ENCODE measurements around the gene RPS18.
"Not testable (repeated sequence)": the region's sequence is repeated elsewhere in the genome, so short reads cannot be mapped to it uniquely, and the experiment has no call there.

The RPS18 gene

GRCh38 chr6:33272275-33273128 lies 627 bp downstream of the RPS18 start:
- TF ChIP-seq CTCF (IDR thresholded peaks at IDR 0.05) = no peak
- no peak for DNase-seq (ENCODE audit: low spot score)

GRCh38 chr6:33273129-33273923 lies 1.5 kb downstream of the RPS18 start:
- TF ChIP-seq CTCF (IDR thresholded peaks at IDR 0.05) = no peak
- Histone ChIP-seq H3K27ac (no peak overlapping the region), H3K4me3 (peak overlapping the region; percentile 90)
- no peak for DNase-seq (ENCODE audit: low spot score)

More at GRCh38 chr6:33272275-33273128, 627 bp downstream of the RPS18 start:
- Histone ChIP-seq H3K27ac (peak overlapping the region; percentile 79 to 96), H3K4me3 (peak overlapping the region; percentile 90)

GRCh38 chr6:33273924-33274902 lies 2.3 kb downstream of the RPS18 start:
- Histone ChIP-seq H3K27ac (no peak overlapping the region), H3K4me3 (peak overlapping the region; percentile 90)
- no peak for TF ChIP-seq CTCF (IDR thresholded peaks at IDR 0.05)
- no peak for DNase-seq (ENCODE audit: low spot score)

GRCh38 chr6:33275795-33276580 lies 4.1 kb downstream of the RPS18 start:
- not testable (repeated sequence) for DNase-seq (ENCODE audit: low spot score)
- Histone ChIP-seq H3K4me3 (peak overlapping the region; percentile 84), H3K27ac (peak overlapping the region; percentile 83 to 93)

DNA sequence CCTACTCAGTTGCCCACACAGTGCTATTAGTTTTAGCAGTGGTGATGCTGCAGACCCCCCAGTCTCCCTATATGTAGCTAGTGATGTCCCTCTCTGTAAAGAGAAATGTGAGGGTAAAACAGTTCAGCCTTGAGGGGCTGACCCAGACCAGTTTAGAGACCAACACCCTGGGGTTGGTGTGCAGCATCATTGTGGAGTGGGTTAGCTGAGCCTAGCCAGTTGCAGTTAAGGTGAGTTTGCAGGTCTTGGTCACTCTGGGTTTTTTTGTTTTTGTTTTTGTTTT lies 4.6 kb downstream of the RPS18 start:
- H3K4me3 ChIP-seq = peak overlapping the region; percentile 84
- DNase-seq (ENCODE audit: low spot score) = no peak
- no peak for TF ChIP-seq CTCF (IDR thresholded peaks at IDR 0.05)
- peak overlapping the region; percentile 83 to 93 for H3K27ac ChIP-seq

DNA sequence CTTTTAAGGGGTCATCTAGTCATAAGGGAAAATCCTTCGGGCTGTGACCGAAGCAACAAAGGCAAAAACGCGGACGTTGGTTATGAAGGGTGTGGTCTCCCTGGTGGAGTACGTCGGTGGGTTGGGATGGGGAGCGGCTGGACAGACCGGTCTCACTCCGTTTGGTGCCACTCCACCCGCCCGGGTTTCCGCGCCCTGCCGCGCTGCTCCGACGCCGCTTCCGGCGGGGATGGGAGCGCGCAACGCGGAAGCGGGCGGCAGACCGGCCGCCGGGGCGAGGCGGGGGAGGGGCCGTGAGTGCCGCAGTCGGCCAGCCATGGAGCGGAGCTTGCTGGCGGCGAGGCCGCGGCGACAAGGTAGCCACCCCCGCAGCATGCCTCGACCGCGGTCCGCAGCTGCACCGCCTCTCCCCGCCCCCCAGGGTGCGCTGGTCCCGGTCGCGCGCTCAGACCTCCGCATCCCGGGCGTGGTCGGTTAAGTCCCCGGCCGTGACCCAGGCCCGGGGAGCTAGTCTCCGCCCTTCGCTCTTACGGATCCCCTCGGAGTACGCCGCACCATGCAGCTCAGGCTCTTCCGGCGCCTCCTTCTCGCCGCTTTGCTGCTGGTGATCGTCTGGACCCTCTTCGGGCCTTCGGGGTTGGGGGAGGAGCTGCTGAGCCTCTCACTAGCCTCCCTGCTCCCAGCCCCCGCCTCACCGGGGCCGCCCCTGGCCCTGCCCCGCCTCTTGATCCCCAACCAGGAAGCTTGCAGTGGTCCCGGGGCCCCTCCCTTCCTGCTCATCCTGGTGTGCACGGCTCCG lies 5.2 kb downstream of the RPS18 start, which contains the start of gene B3GALT4:
B3GALT4 (plus strand) TSS at position 260 of the 799 bp plus-strand sequence; CDS start at position 557, 297 bp downstream.
- TF ChIP-seq CTCF (IDR thresholded peaks at IDR 0.05) = peak; percentile 26
- Histone ChIP-seq H3K27ac (peak within 1 kb of the TSS; percentile 83 to 93), H3K4me3 (peak within 1 kb of the TSS; percentile 84)
- DNase-seq (ENCODE audit: low spot score) = peak; percentile 83
